Subcutaneous adipose tissue (tissue), 4 donors: ENCODE results near the gene SRGAP1. TPM values are rescaled to one million over a fixed set of nuclear protein-coding genes. Genes with fewer than 3 reads are reported as not detected.

Source experiments
- CTCF ChIP-seq: fragments of 450-650 bp; IDR thresholded peaks from one replicate; pipeline ENCODE4 v1.5.1; 2016; ENCODE audit warnings: low read depth, mild to moderate bottlenecking, control low read depth, antibody characterized with exemption, moderate library complexity
- total RNA-seq, 4 donors: library from RNA; depleted of rRNA; stranded (reverse); fragments of >200 nt; gene quantifications; one replicate each; pipeline ENCODE4 v1.1.0, GENCODE V29; 2016

The SRGAP1 gene
- total RNA-seq, 4 donors from 2014 or later = 10.0 to 27.2 (median 23.8) TPM

DNA sequence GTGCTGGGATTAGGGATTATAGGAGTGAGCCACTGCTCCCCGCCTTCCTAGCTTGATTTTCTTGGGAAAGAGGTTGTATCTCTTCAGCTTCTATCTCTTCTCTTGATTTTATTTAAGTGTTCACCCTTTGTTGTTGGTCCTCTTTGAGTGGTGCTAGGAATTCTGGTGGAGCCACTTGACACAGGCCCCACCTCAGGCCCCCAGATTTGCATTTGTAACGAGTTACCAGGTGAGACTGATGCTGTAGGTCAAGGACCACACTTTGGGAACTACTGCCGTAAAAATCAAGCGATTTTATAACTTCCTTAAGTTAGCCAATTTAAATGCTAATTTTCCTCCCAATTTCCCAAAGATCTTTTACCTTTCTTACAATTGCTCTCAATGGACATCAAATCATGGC, 26.3 kb downstream of the SRGAP1 start:
- no peak for TF ChIP-seq CTCF

DNA sequence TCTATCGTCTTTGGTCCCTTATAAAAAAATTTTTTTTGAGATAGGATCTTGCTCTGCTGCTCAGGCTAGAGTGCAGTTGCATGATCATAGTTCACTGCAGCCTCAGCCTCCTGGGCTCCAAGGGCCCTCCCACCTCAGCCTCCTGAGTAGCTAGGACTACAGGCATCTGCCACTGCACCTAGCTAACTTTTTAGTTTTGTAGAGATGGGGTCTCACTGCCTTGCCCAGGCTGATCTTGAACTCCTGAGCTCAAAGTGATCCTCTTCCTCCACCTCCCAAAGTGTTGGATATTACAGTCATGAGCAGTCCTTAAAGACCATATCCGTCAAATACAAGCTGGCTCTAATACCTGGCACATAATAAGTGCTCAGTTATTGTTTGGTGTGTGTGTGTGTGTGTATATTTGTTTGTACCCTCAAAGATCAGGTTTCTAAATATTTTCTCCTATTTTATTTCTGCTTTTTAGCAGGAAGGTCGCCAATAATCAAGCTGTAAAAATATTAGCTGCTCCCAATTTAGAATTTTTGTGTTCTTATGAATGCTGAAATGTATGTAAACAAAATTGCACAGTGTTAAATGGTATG, 30.5 kb downstream of the SRGAP1 start:
- no peak for TF ChIP-seq CTCF

DNA sequence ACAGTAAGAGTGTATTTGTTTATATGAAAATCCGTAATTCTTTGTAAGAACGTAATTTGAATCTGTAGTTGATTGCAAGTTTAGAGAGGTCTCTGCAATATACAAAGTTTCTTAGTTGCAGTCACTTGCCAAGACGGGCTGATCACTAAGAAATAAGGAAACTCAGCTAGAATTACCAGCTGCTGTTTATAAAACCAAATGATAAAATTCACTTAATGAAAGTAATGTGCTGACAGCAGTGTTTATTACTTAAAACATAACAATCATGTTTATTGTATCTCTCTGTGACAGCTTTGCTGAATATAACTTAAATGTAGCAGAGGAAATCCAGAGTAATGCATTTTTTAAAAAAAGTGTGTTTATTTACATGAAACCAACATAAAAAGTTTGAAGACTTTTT, 31.2 kb downstream of the SRGAP1 start:
- no peak for TF ChIP-seq CTCF

- no peak for TF ChIP-seq CTCF
Observed at GRCh38 chr12:63876980-63877379, 32.5 kb downstream of the SRGAP1 start.

DNA sequence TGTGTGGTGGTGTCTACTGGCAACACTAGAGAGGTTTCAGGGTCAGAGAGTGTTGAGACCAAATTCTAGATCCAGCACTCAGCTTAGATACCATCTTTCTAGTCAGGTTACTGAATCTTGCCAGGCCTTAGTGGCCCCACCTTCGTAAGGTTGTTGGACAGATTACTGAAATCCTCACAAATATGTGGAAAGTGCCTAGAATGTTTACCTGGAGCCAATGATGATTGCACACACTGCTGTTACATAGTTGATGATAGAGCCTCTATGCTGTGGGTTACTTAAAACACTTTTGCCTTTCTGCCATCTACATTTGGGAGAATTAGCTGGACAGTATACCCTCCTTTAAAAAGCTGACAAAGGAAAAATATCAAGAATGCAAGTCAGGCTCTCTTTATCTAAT, 33.2 kb downstream of the SRGAP1 start:
- no peak for TF ChIP-seq CTCF

DNA sequence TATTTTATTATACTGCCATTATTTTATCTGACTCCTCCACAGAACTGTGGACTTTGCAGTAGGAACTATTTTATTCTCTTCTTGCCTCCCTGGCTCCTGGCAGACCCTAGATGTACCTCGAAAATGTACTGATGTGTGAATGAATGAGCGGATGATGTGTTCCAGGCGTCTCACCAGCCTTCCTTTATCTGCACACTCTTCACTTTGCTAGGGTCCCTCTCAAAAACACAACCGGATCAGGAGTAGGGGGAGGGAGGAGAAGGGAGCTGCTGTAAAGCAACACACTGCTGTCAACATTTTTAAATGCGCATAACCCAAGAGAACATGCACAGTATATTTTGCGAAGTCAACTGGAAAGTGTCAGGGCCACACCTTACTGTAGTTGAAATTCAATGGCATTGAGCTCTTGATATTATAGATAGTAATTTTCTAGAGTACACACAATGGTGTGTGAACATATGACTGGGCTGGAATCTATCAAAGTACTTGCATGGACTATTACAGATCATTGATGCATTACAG, 36.3 kb downstream of the SRGAP1 start:
- no peak for TF ChIP-seq CTCF

GRCh38 chr12:63882844-63883243, 38.3 kb downstream of the SRGAP1 start:
- no peak for TF ChIP-seq CTCF
